ENCODE results near the gene DCAKD. TPM values are rescaled to one million over a fixed set of nuclear protein-coding genes. Genes with fewer than 3 reads are reported as not detected.
A peak's percentile ranks its signal among the peaks of the same experiment; 100 is the strongest.

The DCAKD gene
- total and polyA plus RNA-seq, 2 experiments from 2014 or later = 60.6 to 113 TPM

DNA sequence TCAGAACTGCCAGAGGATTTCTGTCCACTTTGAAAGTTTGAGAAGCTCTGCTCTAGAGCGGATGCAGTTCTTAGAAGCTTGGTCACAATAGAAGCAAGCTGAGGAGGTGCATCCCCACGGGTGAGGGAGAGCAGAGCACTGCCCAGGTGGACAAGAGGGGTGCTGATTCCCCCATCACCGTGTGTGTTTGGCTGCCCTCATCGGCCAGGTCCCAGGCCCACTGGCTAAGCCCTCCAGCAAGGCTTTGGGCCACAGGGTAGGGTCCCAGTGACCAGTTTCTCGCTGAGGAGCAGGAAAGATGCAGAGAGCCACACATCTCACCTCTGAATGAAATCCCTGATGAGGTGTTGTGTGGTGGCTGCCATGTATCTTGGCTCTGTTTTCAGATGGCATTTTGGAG, 36.5 kb upstream of the DCAKD start:
- H3K4me3 ChIP-seq = no peak overlapping the region
- TF ChIP-seq, protein P1, sequence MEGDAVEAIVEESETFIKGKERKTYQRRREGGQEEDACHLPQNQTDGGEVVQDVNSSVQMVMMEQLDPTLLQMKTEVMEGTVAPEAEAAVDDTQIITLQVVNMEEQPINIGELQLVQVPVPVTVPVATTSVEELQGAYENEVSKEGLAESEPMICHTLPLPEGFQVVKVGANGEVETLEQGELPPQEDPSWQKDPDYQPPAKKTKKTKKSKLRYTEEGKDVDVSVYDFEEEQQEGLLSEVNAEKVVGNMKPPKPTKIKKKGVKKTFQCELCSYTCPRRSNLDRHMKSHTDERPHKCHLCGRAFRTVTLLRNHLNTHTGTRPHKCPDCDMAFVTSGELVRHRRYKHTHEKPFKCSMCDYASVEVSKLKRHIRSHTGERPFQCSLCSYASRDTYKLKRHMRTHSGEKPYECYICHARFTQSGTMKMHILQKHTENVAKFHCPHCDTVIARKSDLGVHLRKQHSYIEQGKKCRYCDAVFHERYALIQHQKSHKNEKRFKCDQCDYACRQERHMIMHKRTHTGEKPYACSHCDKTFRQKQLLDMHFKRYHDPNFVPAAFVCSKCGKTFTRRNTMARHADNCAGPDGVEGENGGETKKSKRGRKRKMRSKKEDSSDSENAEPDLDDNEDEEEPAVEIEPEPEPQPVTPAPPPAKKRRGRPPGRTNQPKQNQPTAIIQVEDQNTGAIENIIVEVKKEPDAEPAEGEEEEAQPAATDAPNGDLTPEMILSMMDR (IDR thresholded peaks at IDR 0.05; ENCODE audit: low read depth, low read length) = no peak
- H3K27me3 ChIP-seq = no peaks in the 10 kb centered on the region
- H3K9me3 ChIP-seq (ENCODE audit: low read depth) = no peaks in the 10 kb centered on the region
- H3K36me3 ChIP-seq = peaks cover 65% of the 10 kb centered on the region
- H3K27ac ChIP-seq = no peak overlapping the region
- no peaks in the 10 kb centered on the region for H3K4me1 ChIP-seq (ENCODE audit: low read depth)
- no peak for DNase-seq (ENCODE audit: low read depth in 1 of 2, low spot score in 1 of 2)

DNA sequence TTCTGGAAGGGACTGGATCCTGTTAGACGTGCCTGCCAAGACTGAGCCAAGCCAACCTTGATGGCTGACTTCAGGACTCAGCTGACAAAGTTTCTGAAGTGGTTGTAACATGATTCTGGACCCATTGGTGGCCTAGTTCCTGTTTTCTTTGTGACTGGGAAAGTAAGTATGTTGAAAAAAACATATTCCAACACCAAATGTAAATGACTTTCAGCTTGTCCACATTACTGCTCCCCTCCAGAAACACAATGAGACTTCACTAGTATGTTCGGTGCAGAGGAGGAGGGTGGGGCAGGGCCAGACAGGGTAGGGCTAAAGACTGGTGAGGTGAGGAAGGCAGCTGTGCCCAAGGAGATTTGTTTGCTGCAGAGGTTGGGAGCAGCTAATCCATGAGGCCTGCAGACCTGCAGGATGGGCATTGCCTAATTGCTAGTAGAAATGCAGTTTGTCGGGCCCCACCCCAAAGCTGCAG, 36.1 kb upstream of the DCAKD start:
- Histone ChIP-seq H3K27ac (no peak overlapping the region), H3K4me1 (ENCODE audit: low read depth) (no peaks in the 10 kb centered on the region), H3K9me3 (ENCODE audit: low read depth) (no peaks in the 10 kb centered on the region), H3K4me3 (no peak overlapping the region), H3K36me3 (peaks cover 65% of the 10 kb centered on the region), H3K27me3 (no peaks in the 10 kb centered on the region)
- DNase-seq (ENCODE audit: low read depth in 1 of 2, low spot score in 1 of 2) = no peak
- TF ChIP-seq, protein P1 (IDR thresholded peaks at IDR 0.05; ENCODE audit: low read depth, low read length) = no peak

DNA sequence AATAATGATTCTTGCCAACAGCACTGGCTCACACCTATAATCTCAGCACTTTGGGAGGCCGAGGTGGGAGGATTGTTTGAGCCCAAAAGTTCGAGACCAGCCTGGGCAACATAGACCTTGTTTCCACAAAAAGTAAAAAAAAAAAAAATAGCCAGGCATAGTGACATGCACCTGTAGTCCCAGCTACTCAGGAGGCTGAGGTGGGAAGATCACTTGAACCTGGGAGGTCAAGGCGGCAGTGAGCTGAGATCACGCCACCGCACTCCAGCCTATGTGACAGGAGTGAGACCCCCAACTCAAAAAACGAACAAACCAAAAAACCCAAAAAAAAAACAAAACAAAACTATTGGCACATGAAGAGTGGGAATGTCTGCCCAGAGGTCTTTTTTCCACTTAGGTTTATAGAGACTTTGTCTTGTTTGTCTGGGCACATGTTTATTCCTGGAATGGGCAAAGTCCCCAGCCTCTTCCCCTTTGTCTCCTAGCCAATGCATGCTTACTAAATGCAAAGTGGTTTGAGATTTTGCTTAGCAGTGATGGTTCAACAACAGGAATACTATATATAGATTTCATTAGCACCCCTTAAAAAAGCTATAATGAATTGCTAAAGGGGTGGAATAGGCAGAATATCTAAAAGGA, 35.6 kb upstream of the DCAKD start:
- Histone ChIP-seq H3K27ac (no peak overlapping the region), H3K27me3 (no peaks in the 10 kb centered on the region), H3K4me3 (no peak overlapping the region), H3K36me3 (peaks cover 66% of the 10 kb centered on the region), H3K9me3 (ENCODE audit: low read depth) (no peaks in the 10 kb centered on the region), H3K4me1 (ENCODE audit: low read depth) (no peaks in the 10 kb centered on the region)
- TF ChIP-seq, protein P1 (IDR thresholded peaks at IDR 0.05; ENCODE audit: low read depth, low read length) = no peak
- no peak for DNase-seq (ENCODE audit: low read depth in 1 of 2, low spot score in 1 of 2)

DNA sequence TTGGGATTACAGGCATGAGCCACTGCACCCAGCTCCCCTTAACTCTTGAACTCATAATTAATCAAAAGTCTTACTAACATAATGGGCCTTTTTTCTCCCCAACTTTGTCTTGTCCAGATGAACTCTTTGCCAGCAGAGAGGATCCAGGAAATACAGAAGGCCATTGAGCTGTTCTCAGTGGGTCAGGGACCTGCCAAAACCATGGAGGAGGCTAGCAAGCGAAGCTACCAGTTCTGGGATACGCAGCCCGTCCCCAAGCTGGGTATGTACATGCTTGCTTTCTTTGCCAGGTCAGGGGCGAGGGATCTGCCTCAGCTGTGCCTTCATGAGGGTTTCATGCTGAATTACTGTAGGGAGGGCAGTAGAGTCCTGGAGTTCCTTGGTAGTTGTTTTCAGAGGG, 35.0 kb upstream of the DCAKD start:
- Histone ChIP-seq H3K4me3 (no peak overlapping the region), H3K27ac (no peak overlapping the region), H3K36me3 (peaks cover 65% of the 10 kb centered on the region), H3K4me1 (ENCODE audit: low read depth) (no peaks in the 10 kb centered on the region), H3K27me3 (no peaks in the 10 kb centered on the region), H3K9me3 (ENCODE audit: low read depth) (no peaks in the 10 kb centered on the region)
- TF ChIP-seq, protein P1 (IDR thresholded peaks at IDR 0.05; ENCODE audit: low read depth, low read length) = no peak
- DNase-seq (ENCODE audit: low read depth in 1 of 2, low spot score in 1 of 2) = no peak

DNA sequence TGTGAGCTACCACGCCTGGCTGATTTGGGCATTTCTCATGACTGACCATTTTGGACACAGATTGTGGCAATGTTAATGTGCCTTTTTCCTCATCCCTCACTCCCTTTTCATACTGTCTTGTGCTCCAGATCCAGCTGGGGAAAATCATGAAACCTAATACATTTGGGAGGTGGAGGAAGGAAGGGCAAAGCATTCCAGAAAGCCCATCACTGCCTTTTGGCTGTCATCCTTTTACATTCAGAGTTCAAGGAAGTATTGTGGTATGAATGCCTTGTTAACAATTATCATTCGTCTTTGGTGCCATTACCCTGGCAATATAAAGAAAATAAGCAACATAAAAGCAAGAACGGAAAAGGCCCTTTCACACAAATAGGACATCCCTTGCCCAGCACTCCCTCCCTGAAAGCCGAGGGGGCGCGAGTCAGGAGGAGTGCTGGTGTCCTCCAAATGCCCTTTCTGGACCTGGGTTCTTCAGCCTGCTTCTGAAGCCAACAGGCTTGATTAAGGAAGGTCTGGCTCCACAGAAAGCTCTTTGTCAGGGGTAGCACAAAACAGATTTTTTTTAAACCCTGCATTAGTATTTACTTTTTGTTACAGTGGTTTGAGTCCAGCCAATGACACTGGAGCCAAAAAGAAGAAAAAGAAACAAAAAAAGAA, 29.7 kb upstream of the DCAKD start:
- Histone ChIP-seq H3K4me1 (ENCODE audit: low read depth) (no peaks in the 10 kb centered on the region), H3K4me3 (no peak overlapping the region), H3K36me3 (peaks cover 36% of the 10 kb centered on the region), H3K27me3 (no peaks in the 10 kb centered on the region), H3K9me3 (ENCODE audit: low read depth) (no peaks in the 10 kb centered on the region), H3K27ac (peak overlapping the region; percentile 68)
- TF ChIP-seq, protein P1 (IDR thresholded peaks at IDR 0.05; ENCODE audit: low read depth, low read length) = no peak
- DNase-seq (ENCODE audit: low read depth in 1 of 2, low spot score in 1 of 2) = no peak

Data from cardiac muscle cell (in vitro differentiated cells and primary cell).